PFSK-1 (cell line): ENCODE results near the gene BRICD5.

Experiments
- SIN3A ChIP-seq: IDR thresholded peaks from 2 replicates; pipeline ENCODE4 v1.6.1; 2012; ENCODE audit warnings: mild to moderate bottlenecking, low read length, moderate library complexity, borderline replicate concordance; ENCODE audit not compliant: insufficient read depth
- TAF1 ChIP-seq: IDR thresholded peaks from 2 replicates; pipeline ENCODE4 v1.6.1; 2012; ENCODE audit warnings: low read length, control low read depth, borderline replicate concordance; ENCODE audit not compliant: insufficient read depth
- TF ChIP-seq, protein P1 (sequence below), 2 experiments: IDR thresholded peaks; 2 replicates each; pipeline versions ENCODE4 v1.6.1 to v1.8.0; 2011 to 2012; ENCODE audit warnings: low read depth in 2 of 2, low read length in 2 of 2, control low read depth in 1 of 2, inconsistent platforms in 1 of 2, mild to moderate bottlenecking in 1 of 2, moderate library complexity in 1 of 2; ENCODE audit not compliant: insufficient read depth in 1 of 2

DNA sequence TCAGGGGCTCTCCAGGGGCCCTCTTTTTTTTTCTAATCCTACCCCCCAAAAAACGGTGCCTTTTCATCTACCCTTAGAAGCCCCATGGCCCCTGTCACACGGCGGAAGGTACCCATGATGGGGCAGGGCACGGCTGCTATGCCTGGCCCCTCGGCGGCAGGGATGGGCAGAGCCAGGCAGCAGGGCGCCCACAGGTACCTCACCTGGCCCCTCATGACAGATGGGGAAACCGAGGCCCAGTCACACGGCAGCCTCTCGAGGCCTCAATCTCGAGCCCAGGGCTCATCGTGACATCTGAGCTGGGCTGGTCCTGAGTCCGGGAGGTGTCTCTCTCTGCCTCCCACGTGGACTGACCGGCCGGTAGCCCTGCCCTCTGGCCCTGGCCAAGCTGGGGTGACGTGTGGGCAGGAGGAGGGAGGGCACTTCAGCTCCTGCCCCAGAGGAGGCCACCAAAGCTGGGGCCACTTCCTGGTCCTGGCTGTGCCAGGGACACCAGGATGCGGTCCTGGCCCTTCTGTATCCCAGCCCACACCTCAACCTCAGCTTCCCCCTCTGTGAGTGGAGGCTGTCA is 43.5 kb downstream of the BRICD5 start:
- TF ChIP-seq TAF1 (no peak), SIN3A (no peak)
- TF ChIP-seq, protein P1, sequence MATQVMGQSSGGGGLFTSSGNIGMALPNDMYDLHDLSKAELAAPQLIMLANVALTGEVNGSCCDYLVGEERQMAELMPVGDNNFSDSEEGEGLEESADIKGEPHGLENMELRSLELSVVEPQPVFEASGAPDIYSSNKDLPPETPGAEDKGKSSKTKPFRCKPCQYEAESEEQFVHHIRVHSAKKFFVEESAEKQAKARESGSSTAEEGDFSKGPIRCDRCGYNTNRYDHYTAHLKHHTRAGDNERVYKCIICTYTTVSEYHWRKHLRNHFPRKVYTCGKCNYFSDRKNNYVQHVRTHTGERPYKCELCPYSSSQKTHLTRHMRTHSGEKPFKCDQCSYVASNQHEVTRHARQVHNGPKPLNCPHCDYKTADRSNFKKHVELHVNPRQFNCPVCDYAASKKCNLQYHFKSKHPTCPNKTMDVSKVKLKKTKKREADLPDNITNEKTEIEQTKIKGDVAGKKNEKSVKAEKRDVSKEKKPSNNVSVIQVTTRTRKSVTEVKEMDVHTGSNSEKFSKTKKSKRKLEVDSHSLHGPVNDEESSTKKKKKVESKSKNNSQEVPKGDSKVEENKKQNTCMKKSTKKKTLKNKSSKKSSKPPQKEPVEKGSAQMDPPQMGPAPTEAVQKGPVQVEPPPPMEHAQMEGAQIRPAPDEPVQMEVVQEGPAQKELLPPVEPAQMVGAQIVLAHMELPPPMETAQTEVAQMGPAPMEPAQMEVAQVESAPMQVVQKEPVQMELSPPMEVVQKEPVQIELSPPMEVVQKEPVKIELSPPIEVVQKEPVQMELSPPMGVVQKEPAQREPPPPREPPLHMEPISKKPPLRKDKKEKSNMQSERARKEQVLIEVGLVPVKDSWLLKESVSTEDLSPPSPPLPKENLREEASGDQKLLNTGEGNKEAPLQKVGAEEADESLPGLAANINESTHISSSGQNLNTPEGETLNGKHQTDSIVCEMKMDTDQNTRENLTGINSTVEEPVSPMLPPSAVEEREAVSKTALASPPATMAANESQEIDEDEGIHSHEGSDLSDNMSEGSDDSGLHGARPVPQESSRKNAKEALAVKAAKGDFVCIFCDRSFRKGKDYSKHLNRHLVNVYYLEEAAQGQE (IDR thresholded peaks at IDR 0.05; ENCODE audit: insufficient read depth in 1 of 2, low read depth in 2 of 2, low read length in 2 of 2) = no peak
